ENCODE measurements around the gene TBC1D5.
A peak's percentile ranks its signal among the peaks of the same experiment; 100 is the strongest.
"Not testable (repeated sequence)": the region's sequence is repeated elsewhere in the genome, so short reads cannot be mapped to it uniquely, and the experiment has no call there.

Gene TBC1D5, protein sequence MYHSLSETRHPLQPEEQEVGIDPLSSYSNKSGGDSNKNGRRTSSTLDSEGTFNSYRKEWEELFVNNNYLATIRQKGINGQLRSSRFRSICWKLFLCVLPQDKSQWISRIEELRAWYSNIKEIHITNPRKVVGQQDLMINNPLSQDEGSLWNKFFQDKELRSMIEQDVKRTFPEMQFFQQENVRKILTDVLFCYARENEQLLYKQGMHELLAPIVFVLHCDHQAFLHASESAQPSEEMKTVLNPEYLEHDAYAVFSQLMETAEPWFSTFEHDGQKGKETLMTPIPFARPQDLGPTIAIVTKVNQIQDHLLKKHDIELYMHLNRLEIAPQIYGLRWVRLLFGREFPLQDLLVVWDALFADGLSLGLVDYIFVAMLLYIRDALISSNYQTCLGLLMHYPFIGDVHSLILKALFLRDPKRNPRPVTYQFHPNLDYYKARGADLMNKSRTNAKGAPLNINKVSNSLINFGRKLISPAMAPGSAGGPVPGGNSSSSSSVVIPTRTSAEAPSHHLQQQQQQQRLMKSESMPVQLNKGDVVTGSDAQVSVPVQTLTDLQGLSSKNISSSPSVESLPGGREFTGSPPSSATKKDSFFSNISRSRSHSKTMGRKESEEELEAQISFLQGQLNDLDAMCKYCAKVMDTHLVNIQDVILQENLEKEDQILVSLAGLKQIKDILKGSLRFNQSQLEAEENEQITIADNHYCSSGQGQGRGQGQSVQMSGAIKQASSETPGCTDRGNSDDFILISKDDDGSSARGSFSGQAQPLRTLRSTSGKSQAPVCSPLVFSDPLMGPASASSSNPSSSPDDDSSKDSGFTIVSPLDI

DNA sequence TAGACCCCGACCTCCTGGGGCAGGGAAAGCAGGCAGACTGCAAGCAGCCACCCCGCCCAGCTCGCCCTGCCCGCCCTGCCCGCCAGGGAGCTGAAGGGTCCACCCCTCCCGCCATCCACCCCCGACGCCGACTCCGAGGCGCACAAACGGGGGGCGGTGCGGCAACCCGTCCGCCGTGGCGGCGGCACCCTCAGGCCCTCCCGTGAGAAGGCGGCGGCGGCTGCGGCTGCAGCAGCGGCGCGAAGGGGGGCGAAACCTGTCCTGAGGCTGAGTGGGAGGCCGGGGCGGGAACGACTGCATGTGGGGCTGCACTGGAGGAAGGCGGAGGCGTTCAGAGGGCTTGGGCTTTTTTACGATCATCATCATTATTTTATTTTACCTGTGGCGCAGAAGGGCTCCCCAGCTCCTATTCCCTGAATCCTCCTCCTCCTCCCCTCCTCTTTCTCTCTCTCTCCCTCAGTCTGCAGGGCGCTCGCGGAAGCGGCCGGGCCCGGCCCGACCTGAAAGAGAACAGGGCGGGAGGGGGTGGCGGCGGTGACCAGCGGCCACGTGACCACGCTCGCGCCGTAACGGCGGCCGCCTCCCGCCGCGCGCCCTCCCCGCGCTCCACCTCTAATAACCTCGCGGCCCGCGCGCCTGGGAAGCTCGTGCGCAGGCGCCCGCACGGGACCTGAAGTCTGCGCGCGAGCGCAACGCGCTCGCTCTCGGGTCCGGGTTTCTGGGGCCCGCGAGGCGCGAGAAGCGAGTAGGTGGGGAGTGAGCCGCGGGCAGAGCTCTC lies at the start of gene TBC1D5:
TSS of gene TBC1D5 (minus strand) at position 530 of the 778 bp plus-strand sequence. CDS start 234,061 bp downstream, outside the sequence.
- no peak for FAIRE-seq
- DNase-seq (ENCODE audit: low spot score): peak; percentile 97

DNA sequence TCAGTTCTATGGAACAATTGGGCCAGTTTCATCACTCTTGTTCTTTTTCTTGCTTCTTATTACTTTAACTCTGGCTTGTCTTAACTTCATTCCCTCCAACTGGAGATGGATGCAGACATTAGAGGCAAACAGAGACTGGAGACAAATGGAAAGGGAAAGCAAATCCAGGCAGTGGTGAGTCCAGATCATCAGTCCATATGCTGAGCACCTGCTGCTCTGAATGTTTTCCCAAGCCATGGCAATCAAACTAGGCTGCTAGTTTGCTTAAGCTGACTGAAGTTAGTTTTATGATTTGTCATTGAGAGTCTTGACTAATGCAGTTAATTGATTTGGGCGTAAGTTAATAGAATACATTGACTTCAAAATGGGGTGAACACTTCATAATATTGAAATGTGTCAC lies 41.0 kb upstream of the TBC1D5 start:
- DNase-seq (ENCODE audit: low spot score) (no peak), FAIRE-seq (no peak)

DNA sequence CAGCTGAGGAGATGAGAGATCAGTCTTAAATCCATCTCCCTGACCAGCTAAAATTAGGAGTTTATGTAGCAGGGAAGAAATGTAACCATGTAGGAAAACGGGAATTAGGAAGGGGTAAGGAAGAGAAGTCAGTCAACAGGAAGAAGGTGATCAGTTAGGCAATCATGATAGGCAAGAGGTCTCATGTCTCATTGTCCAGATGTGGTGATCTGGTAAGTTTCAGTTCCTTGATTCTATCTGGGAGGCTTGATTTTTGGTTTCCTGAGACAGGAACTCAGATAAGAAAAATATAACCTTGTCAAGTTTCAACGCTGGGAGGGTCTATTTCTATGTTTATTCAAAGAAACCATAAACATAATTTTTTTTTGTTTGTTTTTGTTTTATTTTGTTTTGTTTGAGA lies 40.3 kb upstream of the TBC1D5 start:
- DNase-seq (ENCODE audit: low spot score): no peak
- FAIRE-seq: no peak

DNA sequence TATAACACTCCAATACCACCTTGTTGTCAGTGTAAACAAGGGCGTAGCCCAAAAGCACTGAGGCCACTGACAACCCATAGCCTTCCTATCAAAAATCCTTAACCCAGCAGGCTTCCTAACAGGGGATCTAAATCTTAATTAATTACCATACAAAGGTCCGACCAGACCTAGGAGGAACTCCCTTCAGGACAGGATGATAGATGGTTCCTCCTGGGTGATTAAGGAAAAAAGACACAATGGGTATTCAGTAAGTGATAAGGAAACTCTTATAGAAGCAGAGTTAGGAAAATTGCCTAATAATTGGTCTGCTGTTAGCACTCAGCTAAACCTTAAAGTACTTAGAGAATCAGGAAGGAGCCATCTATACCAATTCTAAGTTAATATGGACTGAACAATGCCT lies 37.9 kb upstream of the TBC1D5 start:
- FAIRE-seq; DNase-seq (ENCODE audit: low spot score): not testable (repeated sequence)

DNA sequence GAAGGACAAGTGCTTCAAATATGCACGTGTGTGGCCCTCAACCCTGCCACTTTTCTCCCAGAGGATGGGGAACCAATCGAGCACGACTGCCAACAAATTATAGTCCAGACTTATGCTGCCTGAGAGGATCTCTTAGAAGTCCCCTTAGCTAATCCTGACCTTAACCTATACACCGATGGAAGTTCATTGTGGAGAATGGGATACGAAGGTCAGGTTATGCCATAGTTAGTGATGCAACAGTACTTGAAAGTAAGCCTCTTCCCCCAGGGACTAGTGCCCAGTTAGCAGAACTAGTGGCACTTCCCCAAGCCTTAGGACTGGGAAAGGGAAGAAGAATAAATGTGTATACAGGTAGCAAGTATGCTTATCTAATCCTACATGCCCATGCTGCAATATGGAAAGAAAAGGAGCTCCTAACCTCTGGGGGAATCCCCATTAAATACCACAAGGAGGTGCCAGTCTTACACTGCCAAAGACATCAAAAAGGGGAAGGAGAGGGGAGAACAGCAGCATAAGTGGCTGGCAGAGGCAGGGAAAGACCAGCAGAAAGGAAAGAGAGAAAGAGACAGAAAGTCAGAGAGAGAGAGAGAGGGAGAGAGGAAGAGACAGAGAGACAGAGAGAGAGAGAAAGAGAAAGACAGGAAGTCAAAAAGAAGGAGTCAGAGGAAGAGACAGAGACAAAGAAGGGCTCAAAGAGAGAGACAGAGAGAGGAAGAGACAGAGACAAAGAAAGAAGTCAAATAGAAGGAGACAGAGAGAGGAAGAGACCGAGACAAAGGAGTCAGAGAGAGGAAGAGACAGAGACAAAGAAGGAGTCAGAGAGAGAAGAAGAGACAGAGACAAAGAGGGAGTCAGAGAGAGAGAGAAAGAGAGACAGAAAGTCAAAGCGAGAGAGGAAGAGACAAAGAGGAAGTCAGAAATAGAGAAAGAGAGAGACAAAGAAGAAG lies 37.1 kb upstream of the TBC1D5 start:
- not testable (repeated sequence) for DNase-seq (ENCODE audit: low spot score); FAIRE-seq

DNA sequence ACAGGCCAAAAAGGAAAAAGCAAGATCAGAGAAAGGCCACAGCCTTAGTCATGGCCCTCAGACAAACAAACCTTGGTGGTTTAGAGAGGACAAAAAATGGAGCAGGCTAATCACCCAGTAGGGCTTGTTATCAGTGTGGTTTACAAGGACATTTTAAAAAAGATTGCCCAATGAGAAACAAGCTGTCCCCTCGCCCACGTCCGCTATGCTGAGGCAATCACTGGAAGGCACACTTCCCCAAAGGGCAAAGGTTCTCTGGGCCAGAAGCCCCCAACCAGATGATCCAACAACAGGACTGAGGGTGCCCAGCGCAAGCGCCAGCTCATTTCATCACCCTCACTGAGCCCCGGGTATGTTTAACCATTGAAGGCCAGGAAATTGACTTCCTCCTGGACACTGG lies 34.9 kb upstream of the TBC1D5 start:
- not testable (repeated sequence) for DNase-seq (ENCODE audit: low spot score); FAIRE-seq

DNA sequence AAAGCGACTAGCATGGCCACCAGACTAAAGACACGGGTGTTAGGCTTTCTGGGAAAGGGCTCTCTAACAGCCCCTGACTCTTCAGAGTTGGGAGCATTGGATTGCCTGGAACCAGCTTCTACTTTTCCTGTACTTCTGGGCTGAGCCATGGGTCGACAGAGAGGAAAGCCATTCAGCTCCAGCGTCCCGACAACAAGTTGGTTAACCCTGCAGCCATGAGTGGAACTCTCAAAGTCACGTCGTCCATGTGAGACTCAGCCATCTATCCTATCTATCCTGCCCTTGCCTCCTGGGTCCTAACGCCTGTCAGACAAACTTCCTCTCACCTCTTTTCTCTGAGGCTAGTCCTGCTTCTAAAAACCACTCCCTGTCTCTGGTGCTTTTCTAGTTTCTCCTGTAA lies 32.6 kb upstream of the TBC1D5 start:
- FAIRE-seq (no peak), DNase-seq (ENCODE audit: low spot score) (no peak)

DNA sequence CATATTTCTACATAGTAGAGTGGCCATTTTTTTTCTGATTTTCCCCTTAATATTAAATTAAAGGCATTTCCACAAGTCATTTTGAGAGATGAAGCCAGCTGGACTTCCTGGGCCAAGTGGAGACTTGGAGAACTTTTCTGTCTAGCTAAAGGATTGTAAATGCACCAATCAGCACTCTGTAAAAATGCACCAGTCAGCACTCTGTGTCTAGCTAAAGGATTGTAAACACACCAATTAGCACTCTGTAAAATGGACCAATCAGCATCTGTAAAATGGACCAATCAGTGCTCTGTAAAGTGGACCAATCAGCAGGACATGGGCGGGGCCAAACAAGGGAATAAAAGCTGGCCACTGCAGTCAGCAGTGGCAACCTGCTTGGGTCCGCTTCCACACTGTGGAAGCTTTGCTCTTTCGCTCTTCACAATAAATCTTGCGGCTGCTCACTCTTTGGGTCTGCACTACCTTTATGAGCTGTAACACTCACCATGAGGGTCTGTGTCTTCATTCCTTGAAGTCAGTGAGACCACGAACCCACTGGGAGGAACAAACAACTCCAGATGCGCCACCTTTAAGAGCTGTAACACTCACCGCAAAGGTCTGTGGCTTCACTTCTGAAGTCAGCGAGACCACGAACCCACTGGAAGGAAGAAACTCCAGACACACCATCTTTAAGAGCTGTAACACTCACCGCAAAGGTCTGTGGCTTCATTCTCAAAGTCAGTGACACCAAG lies 31.9 kb upstream of the TBC1D5 start:
- not testable (repeated sequence) for DNase-seq (ENCODE audit: low spot score); FAIRE-seq

DNA sequence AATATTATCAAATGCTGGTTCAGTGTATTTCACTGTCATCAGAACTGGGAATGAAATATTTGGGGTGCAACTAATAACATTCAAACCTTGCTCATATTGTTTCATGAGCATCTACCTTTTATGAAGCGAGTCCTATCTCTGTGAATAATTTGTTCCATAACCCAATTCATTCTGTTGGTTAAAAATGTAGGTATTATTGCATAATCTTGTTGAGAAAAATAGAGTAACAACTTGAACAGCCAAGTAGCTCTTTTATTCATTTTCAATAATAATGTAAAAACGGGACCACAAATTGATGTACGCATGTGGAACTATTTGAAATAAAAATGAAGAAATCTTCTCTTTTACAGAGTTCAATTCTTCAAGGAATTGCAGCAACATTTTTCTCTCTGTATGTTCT lies 30.1 kb upstream of the TBC1D5 start:
- FAIRE-seq (no peak), DNase-seq (ENCODE audit: low spot score) (no peak)

DNA sequence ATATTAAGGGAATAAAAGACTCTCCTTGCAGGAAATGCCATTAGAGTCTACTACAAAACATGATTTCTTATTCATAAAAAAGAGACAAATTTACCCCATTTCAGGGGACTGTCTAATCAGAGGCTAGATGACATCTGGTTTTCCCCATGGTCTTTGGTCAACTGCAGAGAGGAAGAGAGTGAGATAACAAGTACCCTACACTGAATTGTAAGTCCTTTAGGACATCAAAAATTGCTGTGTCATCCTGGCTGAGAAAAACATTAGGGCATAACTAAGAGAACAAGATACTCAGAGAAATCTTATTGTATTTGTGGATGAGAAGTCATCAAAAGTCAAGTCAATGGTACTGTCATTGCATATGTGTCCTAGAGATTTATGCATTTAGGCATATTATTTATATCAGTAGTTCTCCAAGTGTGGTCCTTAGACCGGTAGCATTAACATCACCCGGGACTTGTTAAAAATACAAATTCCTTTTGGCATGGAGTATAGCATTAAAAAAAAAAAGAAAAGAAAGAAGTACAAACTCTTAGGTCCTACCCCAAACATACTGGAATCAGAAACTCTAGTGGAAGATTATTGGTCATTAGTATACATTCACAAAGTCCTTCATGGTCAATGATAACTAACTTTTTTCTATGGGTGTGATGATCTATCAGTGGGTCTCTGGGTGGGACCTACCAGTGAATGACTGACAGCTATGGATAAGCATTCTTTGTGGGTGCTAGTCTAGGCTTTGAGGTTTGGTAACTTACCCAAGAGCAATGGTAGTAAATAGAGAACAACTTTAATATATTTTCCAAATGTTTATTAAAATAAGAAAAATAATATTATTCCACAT lies 29.0 kb upstream of the TBC1D5 start:
- FAIRE-seq: no peak
- DNase-seq (ENCODE audit: low spot score): no peak

DNA sequence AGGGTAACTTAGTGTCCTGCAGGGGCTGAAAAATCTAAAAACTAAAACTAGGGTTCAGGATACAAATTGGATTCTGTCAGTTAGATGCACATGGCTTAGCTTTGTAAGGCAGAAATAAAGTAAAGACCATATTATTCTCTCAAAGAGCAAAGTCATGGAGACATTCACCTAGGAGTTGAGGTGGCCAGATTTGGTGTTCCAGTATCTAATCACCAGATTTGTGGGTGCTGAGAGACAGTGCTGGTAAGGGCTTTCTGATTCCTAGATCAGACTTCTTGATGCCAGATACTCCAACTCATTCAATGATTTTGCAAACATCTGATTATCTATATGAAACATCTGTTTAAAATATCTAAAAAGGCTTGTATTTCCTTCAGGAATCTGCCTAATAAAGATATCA lies 28.3 kb upstream of the TBC1D5 start:
- DNase-seq (ENCODE audit: low spot score) (no peak), FAIRE-seq (no peak)

DNA sequence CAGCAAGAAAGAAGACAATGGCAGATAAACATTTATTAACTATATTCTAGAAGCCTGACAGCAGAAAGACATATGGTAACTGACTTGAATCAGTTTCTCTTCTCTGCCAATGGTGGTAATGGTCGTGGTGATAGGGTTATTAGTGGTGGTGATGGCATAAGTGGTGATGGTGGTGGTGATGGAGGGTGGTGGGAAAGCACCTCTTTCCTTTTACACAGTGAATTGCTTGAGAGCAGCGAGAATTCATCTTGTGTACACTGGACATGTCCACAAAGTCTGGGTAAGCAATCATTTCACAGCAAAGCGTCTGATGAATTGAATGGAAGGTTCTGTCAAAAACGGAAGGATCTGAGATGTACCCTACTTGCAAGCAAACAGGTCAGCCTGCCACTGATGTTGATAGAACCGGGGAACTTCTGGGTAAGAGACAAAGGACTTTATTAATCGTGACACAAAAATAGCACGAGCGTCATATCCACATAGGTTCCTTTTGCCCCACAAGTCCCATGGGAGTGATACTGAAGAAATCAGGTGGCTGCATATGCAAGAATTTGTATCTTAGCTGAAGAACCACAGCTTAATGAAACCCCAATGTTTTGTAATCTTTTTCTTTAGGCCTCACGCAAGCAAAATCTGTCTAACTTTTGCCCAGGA lies 23.5 kb upstream of the TBC1D5 start:
- FAIRE-seq: no peak

DNA sequence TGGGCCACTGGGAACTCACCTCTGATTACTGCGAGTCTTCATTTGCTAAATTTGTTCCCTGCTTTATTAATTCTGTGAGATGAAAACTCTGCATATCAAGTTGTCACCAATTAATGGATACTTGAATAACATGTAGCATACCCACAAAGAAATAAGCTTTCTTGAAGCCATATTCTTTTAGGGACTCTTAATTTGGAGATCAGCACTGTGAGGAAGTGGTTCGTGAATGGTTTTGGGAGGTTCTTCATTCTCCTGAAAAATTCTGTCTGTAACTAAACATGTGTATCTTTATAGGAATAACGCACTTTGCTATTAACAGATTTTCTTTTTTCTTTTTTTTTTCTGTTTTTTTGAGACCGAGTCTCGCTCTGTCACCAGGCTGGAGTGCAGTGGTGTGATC lies 19.1 kb upstream of the TBC1D5 start:
- DNase-seq (ENCODE audit: low spot score) (no peak), FAIRE-seq (no peak)

More for the DNA sequence above, 23.5 kb upstream of the TBC1D5 start:
- DNase-seq (ENCODE audit: low spot score): no peak

DNA sequence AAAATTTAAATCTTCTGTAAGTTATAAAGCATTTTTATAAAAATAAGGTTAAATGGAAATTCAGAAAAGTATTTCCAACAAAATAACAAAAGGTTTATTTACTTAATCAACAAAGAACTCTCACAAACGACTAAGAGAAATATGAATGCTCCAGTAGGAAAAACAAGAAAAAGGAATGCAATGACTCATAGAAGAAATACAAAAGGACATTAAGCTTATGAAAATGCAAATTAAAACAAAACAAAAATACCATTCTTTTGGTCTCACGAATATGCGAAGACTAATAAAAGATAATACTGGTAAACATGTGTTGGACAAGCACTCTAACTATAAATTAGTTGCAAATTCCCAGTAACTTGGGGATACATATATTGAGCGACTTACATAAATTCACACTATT lies 17.5 kb upstream of the TBC1D5 start:
- FAIRE-seq (no peak), DNase-seq (ENCODE audit: low spot score) (no peak)

DNA sequence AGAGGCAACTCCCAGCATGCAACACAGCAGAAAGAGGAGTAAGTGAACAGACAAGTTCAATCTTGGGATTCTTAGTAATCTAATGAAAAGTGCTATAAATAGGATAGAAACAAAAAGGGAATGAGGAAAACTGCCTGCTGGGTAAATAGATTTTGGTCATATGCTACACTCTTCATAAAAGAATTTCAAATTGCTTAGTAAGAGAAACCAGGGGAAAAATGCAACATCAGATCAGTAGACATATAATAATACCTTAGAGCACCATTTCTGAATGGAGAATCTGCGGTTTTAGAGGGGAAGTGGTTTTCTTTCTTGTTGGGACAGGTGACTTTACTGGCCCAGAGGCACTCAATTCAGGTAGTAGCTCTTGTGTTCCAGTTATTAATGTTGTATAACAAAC lies 13.4 kb upstream of the TBC1D5 start:
- FAIRE-seq (no peak), DNase-seq (ENCODE audit: low spot score) (no peak)

DNA sequence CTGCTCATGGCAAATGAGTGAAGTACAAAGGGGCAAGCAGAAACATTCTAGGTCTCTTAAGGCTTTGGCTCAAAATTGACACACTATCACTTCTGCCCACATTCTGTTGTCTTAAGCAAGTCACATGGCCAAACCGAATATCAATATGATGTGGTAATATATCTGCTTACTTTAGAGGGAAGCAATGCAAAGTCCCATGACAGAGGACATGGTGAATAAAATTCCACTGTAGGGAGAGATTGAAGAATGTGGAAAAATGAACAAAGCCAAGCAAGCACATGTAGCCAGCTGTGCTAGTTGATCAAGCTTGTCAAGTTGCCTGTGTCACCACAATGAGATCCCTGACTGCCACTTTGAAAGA lies 11.2 kb upstream of the TBC1D5 start:
- FAIRE-seq (no peak), DNase-seq (ENCODE audit: low spot score) (no peak)

DNA sequence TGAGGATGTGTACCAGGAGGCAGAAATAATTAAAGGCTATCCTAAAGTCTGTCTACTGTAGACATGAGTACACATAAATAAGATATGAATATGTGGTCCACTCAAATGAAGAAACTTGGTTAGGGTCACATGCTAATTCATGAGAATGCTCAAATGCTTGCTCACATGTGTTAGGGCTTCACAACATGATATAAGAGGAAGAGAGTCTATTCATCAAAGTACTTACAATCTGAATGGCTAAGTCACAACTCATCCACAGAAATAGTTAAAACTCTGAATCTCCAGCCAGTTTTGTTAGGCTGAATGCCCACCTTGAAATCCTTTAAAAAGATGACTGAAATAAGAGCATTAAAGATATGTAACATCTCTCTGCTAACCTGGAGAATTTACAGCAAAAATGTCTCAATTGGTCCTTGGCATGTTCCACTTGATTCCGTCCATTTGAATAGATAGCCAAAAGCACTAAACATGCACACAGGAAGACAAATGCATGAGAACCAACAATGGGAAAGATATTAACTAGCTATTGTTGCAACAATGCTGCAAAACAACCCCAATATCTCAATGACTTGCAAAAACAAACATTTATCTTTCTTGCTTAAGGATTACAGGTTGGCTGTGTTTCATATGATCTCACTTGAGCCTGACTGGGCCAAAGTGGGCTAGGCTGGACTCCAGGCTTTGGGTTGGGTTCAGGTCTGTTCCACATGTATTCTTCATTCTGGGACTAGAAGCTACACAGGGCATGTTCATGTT lies 10.6 kb upstream of the TBC1D5 start:
- FAIRE-seq (no peak), DNase-seq (ENCODE audit: low spot score) (no peak)

DNA sequence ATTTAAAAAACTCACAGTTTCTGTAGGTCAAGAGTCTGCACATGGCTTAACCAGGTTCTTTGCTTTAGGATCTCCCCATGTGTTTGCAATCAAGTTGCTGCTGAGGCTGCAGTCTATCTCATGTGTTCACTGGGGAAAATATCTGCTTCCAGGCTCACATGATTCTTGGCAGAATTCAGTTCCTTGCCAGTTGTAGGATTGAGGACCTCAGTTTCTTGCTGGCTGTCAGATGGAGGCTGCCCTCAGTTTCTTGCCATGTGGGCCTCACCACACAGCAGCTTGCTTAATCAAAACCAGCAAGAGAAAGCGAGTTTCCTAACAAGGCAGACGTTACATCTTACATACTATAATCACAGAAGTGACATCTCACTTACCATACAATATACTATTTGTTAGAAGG lies 10.0 kb upstream of the TBC1D5 start:
- DNase-seq (ENCODE audit: low spot score) (no peak), FAIRE-seq (no peak)
